B cell (primary cell): ENCODE measurements around the gene USPL1.

Experiments
- CTCF ChIP-seq: fragments of 200-600 bp; IDR thresholded peaks from one replicate; pipeline ENCODE4 v1.8.0; 2022; ENCODE audit warnings: antibody characterized with exemption, mild to moderate bottlenecking
- EZH2 ChIP-seq: IDR thresholded peaks from 2 replicates; pipeline ENCODE4 v1.6.1; 2012; ENCODE audit warnings: borderline replicate concordance, low read depth, mild to moderate bottlenecking, moderate library complexity, low read length; ENCODE audit not compliant: insufficient read depth, poor library complexity, severe bottlenecking

GRCh38 chr13:30615866-30616541 is 1.7 kb upstream of the USPL1 start:
- no peak for TF ChIP-seq CTCF
- TF ChIP-seq EZH2 = no peak
